SIG-M5 treated with dmso at 0.1 percent for 504 hours (cell line): ENCODE results near the gene MMAB.

Experiments used
- DNase-seq: peaks from one replicate; lab custom pipeline; 2025; ENCODE audit not compliant: unreplicated experiment; lab: John Stamatoyannopoulos, UW

Gene MMAB

DNA sequence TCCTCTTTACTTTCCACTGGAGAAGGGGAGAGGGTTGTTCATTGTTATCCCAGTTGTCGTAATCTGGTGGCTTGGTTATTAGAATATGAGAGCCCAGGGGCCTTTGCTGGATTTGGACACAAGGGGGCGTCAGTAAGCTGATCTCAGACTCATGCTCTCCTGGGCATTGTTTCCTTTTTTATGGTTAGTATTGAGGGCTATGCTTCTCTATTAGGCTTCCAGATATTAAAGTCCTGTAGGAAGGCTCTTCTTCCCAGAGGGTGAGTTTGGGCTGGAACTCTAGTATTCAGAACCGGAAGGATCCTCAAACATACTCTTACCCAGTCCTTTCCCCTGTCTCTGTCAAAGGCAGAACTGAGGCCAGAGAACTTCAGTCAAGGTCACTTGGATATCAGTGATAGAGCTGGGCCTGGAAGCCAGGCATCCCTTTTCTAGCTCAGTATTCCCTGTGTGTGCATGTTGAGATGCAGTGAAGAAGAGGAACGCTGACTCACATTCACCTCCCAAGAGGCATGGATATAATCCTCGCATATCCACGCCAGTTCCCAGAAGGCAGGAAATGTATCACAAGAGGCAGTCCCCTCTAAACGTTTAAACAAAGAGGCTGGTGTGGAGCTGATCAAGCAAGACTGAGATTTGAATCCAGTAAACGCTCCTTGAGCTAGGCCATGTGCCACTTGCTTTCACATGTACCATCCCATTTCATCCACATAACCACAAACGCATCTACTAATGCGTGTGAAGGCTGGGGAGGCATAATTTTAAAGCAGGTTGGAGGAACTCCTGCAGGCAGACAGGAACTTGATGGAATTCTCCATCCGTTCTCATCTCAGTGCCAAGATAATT lies 54.3 kb downstream of the MMAB start:
- DNase-seq = peak; percentile 47

GRCh38 chr12:109517619-109518018 lies 55.7 kb downstream of the MMAB start:
- DNase-seq = no peak

DNA sequence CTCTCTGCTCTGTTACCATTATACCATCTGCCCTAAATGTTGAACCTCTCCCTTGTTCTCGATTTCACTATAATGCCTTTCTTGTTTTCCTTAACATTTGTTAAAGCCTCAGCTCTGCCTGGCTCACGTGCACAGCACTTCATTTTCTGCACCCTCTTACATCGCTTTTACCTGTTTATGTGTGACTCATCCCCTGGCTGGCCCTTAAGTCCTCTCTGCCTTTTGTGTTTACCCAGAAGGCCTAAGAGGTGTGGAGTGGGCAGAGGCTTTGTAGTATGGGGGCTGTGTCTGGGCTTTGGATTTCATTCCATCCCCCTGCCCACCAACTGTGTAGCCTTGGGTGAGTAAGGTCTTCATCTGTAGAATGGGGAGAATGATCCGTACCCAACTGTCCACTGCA lies 59.3 kb downstream of the MMAB start:
- DNase-seq = no peak

GRCh38 chr12:109513051-109513450 lies 60.3 kb downstream of the MMAB start:
- DNase-seq = no peak

DNA sequence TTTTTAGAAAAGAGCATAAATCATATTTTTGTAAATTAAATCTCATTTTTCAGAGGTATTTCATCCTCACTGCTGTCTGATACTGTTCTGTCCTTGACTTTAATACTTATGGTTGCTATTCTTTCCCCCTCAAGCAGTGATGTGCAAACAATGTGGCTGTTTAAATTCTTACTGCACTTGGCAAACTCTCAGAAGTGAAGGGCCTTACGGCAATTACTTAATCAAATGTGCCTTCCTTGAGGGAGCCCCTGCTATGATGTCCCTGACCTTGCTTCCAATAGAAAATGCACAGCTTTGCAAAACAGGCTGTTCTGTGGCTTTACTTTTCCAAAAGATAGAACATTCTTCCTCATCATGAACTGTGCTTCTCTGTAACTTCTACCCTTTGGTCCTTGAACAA lies 60.7 kb downstream of the MMAB start:
- no peak for DNase-seq

- no peak for DNase-seq
Observed at GRCh38 chr12:109510196-109510595, 63.1 kb downstream of the MMAB start.

- DNase-seq = no peak
Observed at GRCh38 chr12:109504068-109504467, 69.2 kb downstream of the MMAB start.
